ENCODE data around the gene PBX3.

GRCh38 chr9:125893277-125893676, 146.1 kb downstream of the PBX3 start:
- TF ChIP-seq CTCF (conservative IDR thresholded peaks at IDR 0.05; ENCODE audit: low read length) (no peak), EZH2phosphoT487 (IDR thresholded peaks at IDR 0.05; ENCODE audit: borderline replicate concordance) (no peak)
